IPS DF 6.9 (cell line): Measurements from ENCODE around the gene MT1E.

Source experiments
- DNase-seq: peaks from one replicate; pipeline ENCODE4 v3.0.0-alpha.2; 2013; ENCODE audit warnings: low read depth, low spot score
- H3K27ac ChIP-seq: one replicate; pipeline ENCODE4 v1.5.1; 2013; ENCODE audit warnings: low read length, control low read depth
- H3K27me3 ChIP-seq: 2 replicates; pipeline ENCODE4 v1.6.1; 2013; ENCODE audit warnings: mild to moderate bottlenecking, low read length; ENCODE audit not compliant: control insufficient read depth, insufficient read depth
- H3K36me3 ChIP-seq: 2 replicates; pipeline ENCODE4 v1.6.1; 2013; ENCODE audit warnings: low read length; ENCODE audit not compliant: control insufficient read depth, insufficient read depth
- H3K4me1 ChIP-seq: 2 replicates; pipeline ENCODE4 v1.6.1; 2013; ENCODE audit warnings: low read length; ENCODE audit not compliant: control insufficient read depth, insufficient read depth
- H3K4me3 ChIP-seq: 2 replicates; pipeline ENCODE4 v1.5.1; 2013; ENCODE audit warnings: mild to moderate bottlenecking, low read length
- H3K9me3 ChIP-seq: 2 replicates; pipeline ENCODE4 v1.6.1; 2013; ENCODE audit warnings: low read length, inconsistent platforms; ENCODE audit not compliant: control insufficient read depth, insufficient read depth
- WGBS: extraction: QIAGEN DNeasy Blood & Tissue Kit; methylation state at CpG from one replicate; pipeline ENCODE4 v1.1.7; 2013; ENCODE audit warnings: mixed read lengths, missing lambda C conversion rate; ENCODE audit not compliant: insufficient read length, insufficient coverage; 5-methylcytosine and 5-hydroxymethylcytosine counted together

The MT1E gene

GRCh38 chr16:56607109-56607618, 18.4 kb upstream of the MT1E start:
- 0 out of 2 replicates have a peak, but pooled peaks cover 2% of the 10 kb centered on the region for H3K4me1 ChIP-seq

DNA sequence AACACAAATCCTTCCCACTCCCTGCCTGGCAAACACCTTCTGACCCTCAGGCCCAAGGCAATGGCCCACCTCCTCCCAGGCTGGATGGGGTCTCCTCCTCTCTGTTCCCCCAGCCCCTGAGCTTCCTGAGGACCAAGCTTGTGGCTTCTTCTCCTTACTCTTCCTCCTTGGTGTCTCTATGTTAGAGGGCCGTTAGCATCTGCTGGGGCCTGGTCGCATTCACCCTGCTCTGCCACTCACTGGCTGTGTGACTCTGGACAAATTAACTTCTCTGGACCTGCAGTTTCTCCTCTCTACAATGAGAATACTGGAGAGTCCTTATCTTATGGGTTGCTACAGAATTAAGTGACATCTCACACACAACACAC, 17.9 kb upstream of the MT1E start:
- WGBS = no CpG with 5 or more reads among the region's 2 CpGs
- 0 out of 2 replicates have a peak, but pooled peaks cover 2% of the 10 kb centered on the region for H3K4me1 ChIP-seq
- H3K36me3 ChIP-seq = no peaks in the 10 kb centered on the region
- no peak for DNase-seq
- no peak overlapping the region for H3K4me3 ChIP-seq
- peaks cover 30% of the 10 kb centered on the region for H3K27me3 ChIP-seq
- H3K27ac ChIP-seq = no peak overlapping the region
- no peaks in the 10 kb centered on the region for H3K9me3 ChIP-seq

More at GRCh38 chr16:56607109-56607618, 18.4 kb upstream of the MT1E start:
- H3K27me3 ChIP-seq = peaks cover 30% of the 10 kb centered on the region
- H3K4me3 ChIP-seq = no peak overlapping the region
- DNase-seq = no peak
- WGBS = no CpG with 5 or more reads among the region's 14 CpGs
- H3K27ac ChIP-seq = no peak overlapping the region
- no peaks in the 10 kb centered on the region for H3K36me3 ChIP-seq
- H3K9me3 ChIP-seq = no peaks in the 10 kb centered on the region

DNA sequence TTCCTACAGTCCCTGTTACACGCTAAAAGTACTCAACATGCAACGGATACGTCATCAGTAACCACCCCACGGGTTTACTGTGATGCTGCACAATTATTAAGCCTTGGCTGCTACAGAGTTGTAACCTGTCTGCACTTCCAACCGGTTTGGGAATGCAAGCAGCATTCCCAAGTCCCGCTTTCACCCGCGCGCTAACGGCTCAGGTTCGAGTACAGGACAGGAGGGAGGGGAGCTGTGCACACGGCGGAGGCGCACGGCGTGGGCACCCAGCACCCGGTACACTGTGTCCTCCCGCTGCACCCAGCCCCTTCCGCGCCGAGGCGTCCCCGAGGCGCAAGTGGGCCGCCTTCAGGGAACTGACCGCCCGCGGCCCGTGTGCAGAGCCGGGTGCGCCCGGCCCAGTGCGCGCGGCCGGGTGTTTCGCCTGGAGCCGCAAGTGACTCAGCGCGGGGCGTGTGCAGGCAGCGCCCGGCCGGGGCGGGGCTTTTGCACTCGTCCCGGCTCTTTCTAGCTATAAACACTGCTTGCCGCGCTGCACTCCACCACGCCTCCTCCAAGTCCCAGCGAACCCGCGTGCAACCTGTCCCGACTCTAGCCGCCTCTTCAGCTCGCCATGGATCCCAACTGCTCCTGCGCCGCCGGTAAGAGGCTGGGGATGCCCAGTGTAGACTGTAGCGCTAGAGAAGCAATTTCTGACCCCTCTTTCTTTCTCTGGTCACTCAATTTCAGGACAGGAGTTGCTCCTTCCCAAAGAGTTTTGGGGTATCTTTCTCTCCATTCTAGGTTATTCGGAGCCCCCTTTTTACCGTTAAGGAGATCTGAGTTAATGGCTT, 17.3 kb upstream of the MT1E start, which contains the start of gene MT2A:
Gene MT2A (plus strand): TSS at position 542 of the 833 bp plus-strand sequence. CDS start 72 bp downstream, at position 614.
- no CpG with 5 or more reads among the region's 62 CpGs for WGBS
- H3K27ac ChIP-seq = no peak within 1 kb of the TSS

DNA sequence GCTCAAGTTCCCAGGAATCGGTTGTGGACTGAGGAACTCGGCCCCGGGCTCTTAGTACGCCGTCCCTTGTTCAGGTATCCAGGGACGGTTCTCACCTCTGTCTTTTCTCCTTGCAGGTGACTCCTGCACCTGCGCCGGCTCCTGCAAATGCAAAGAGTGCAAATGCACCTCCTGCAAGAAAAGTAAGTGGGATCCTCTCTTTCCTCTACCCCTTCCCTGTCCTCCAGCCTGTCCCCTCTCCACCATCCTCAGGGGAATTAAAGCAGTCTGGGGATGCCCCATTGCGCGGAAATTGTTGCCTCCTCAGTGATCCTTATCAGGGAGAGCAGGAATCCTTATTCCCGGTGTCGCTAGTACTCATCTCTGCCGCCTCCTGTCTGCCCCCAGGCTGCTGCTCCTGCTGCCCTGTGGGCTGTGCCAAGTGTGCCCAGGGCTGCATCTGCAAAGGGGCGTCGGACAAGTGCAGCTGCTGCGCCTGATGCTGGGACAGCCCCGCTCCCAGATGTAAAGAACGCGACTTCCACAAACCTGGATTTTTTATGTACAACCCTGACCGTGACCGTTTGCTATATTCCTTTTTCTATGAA, 16.6 kb upstream of the MT1E start:
- no peak overlapping the region for H3K27ac ChIP-seq
- no peaks in the 10 kb centered on the region for H3K36me3 ChIP-seq
- H3K4me3 ChIP-seq = peak overlapping the region; percentile 22; the same call in 1 of the 2 replicates
- H3K27me3 ChIP-seq = peaks cover 30% of the 10 kb centered on the region
- no CpG with 5 or more reads among the region's 21 CpGs for WGBS
- no peaks in the 10 kb centered on the region for H3K9me3 ChIP-seq
- H3K4me1 ChIP-seq = 0 out of 2 replicates have a peak, but pooled peaks cover 2% of the 10 kb centered on the region
- DNase-seq = no peak

More for the DNA sequence above, 17.3 kb upstream of the MT1E start, which contains the start of gene MT2A:
- Histone ChIP-seq H3K36me3 (no peaks in the 10 kb centered on the region), H3K9me3 (no peaks in the 10 kb centered on the region), H3K27me3 (peaks cover 30% of the 10 kb centered on the region), H3K4me3 (peak within 1 kb of the TSS; percentile 54; the same call in 1 of the 2 replicates), H3K4me1 (0 out of 2 replicates have a peak, but pooled peaks cover 2% of the 10 kb centered on the region)
- DNase-seq = no peak

DNA sequence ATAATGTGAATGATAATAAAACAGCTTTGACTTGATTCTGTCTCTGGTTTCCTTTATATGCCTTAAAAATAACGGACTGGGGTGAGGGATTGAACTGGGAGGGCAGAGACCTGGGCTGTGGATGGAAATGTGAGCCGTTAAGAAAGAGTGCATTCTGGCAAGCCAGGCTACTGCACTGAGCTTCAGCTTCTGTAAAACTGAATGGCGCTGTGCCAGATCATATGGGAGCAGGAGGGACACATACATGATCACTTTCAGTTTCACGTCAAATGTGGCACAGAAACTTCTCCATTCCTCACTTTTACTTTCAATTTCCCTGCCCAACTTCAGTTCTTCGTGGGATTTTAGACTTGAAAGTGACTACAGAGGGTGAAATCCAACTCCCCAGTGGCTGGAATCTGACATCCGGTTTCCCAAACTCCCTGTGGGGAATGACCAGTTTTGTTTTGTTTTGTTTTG, 16.1 kb upstream of the MT1E start:
- WGBS = no CpG with 5 or more reads among the region's 6 CpGs
- no peak overlapping the region for H3K4me3 ChIP-seq
- H3K27me3 ChIP-seq = peaks cover 30% of the 10 kb centered on the region
- H3K4me1 ChIP-seq = 0 out of 2 replicates have a peak, but pooled peaks cover 2% of the 10 kb centered on the region
- no peaks in the 10 kb centered on the region for H3K9me3 ChIP-seq
- no peak overlapping the region for H3K27ac ChIP-seq
- H3K36me3 ChIP-seq = no peaks in the 10 kb centered on the region
- no peak for DNase-seq

DNA sequence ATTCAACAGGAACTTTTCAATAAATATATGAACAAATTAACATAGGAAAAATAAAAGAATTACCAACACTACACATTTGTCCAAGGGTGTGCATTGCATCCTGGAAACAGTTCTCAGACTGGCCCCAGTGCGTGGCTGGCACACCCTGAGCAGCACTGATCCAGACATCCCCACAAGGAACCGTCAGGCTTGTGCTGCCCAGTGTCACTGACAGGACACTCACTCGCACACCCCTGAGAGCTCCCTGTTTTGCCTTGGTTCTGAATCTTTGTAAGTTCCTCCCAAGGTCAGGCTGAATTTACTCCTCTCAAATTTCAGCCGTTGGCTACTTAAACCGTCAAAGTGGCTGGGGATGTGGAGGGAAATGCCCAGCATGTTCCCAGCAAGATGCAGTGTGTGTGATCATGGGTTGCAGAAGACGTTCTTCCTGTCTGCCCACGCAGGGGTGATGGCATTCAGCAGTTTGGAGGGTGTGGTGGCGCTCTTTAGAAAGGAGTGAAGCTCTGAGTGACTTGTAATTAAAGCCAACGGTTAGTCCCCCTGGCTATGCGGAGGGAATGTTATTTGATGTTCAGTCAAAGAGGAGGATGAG, 15.5 kb upstream of the MT1E start:
- peaks cover 30% of the 10 kb centered on the region for H3K27me3 ChIP-seq
- H3K27ac ChIP-seq = no peak overlapping the region
- no peak overlapping the region for H3K4me3 ChIP-seq
- 0 out of 2 replicates have a peak, but pooled peaks cover 2% of the 10 kb centered on the region for H3K4me1 ChIP-seq
- no peaks in the 10 kb centered on the region for H3K9me3 ChIP-seq
- no CpG with 5 or more reads among the region's 10 CpGs for WGBS
- H3K36me3 ChIP-seq = no peaks in the 10 kb centered on the region
- DNase-seq = no peak

DNA sequence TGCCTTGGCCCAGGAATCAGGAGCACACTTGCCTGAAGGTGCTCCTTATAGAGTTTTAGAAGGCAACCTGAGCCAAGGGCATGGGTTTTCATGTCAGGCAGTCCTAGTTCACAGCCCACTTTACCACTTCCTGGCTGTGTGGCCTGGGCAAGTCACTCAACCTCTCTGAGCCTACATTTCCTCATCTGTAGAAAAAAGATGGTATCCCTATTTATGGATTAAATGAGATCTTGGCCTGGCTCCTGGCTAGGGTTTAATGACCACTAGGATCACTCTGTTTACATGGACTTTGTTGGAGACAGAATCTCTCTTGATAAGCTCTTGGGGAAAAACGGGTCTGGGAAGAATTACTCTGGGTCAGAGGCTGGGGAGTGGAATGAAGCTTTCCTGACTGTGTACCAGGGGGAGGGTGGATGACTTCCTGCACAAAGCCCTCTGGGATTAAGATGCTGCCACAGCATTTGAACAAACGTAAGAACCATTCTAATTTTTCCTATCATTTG, 14.9 kb upstream of the MT1E start:
- no peak overlapping the region for H3K27ac ChIP-seq
- WGBS = no CpG with 5 or more reads among the region's 2 CpGs
- H3K9me3 ChIP-seq = no peaks in the 10 kb centered on the region
- H3K36me3 ChIP-seq = no peaks in the 10 kb centered on the region
- 0 out of 2 replicates have a peak, but pooled peaks cover 2% of the 10 kb centered on the region for H3K4me1 ChIP-seq
- H3K4me3 ChIP-seq = no peak overlapping the region
- H3K27me3 ChIP-seq = peaks cover 32% of the 10 kb centered on the region
- no peak for DNase-seq

- no peak overlapping the region for H3K27ac ChIP-seq
These were observed 14.2 kb upstream of the MT1E start for GRCh38 chr16:56611281-56611833.

DNA sequence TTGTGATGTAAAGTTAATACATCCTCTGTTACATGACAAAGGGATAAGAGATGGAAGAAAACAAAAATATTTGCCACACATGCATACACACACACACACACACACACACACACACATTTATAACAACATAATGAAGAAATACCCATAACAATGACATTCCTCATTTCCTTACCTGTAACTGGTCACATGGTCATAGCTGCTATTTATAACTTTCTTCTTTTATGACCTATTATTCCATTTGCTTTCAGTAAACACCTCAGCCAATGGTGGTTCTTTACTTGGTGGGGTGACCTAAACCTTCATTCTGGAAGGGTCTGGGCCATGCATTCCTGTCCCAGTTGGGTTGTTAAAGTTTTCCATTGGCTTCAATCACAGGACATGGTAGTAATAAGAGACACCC, 11.9 kb upstream of the MT1E start:
- Histone ChIP-seq H3K4me1 (peaks cover 3% of the 10 kb centered on the region; the same call in 1 of the 2 replicates), H3K27ac (no peak overlapping the region), H3K27me3 (peaks cover 51% of the 10 kb centered on the region), H3K36me3 (no peaks in the 10 kb centered on the region), H3K9me3 (no peaks in the 10 kb centered on the region), H3K4me3 (no peak overlapping the region)
- DNase-seq = no peak

More at GRCh38 chr16:56611281-56611833, 14.2 kb upstream of the MT1E start:
- 0 out of 2 replicates have a peak, but pooled peaks cover 2% of the 10 kb centered on the region for H3K4me1 ChIP-seq
- no peak overlapping the region for H3K4me3 ChIP-seq
- WGBS = no CpG with 5 or more reads among the region's 2 CpGs
- H3K27me3 ChIP-seq = peaks cover 37% of the 10 kb centered on the region
- DNase-seq = no peak
- no peaks in the 10 kb centered on the region for H3K36me3 ChIP-seq
- H3K9me3 ChIP-seq = no peaks in the 10 kb centered on the region

DNA sequence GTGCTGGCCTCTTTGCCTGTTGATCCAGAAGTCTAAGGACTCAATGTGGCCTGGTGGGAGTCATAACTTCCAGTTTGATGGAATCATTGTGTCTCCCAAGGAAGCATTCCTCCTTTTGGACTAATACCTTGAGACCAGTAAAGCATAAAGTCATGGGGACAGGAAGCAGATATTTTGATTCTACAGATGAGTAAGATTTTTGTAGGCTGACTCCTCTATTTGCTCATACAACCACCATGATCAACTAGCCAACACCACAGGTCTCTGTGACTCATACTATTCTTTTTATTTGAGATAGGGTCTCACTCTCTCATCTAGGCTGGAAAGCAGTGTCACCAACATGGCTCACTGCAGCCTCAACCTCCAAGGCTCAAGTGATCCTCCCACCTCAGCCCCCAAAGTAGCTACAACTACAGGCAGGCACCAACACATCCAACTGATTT, 11.0 kb upstream of the MT1E start:
- Histone ChIP-seq H3K27ac (no peak overlapping the region), H3K4me1 (peaks cover 3% of the 10 kb centered on the region; the same call in 1 of the 2 replicates), H3K9me3 (no peaks in the 10 kb centered on the region), H3K4me3 (no peak overlapping the region), H3K27me3 (peaks cover 50% of the 10 kb centered on the region), H3K36me3 (no peaks in the 10 kb centered on the region)
- no peak for DNase-seq
